DND-41 (cell line): Measurements from ENCODE around the gene KRTAP12-1.

ENCODE experiments used
- CTCF ChIP-seq: IDR thresholded peaks from 2 replicates; pipeline ENCODE4 v1.5.1; 2012; ENCODE audit warnings: borderline replicate concordance, low read length, moderate library complexity, mild to moderate bottlenecking; ENCODE audit not compliant: poor library complexity, severe bottlenecking; ENCODE audit errors: extremely low read depth
- EZH2 ChIP-seq: IDR thresholded peaks from 3 replicates; pipeline ENCODE4 v1.6.1; 2012; ENCODE audit warnings: borderline replicate concordance, low read depth, mild to moderate bottlenecking, moderate library complexity, low read length, inconsistent platforms; ENCODE audit not compliant: severe bottlenecking

- TF ChIP-seq CTCF = no peak
- no peak for TF ChIP-seq EZH2
Measured at GRCh38 chr21:44718093-44718492, 36.1 kb upstream of the KRTAP12-1 start.
